ENCODE data around the gene LRRC8D. TPM values are rescaled to one million over a fixed set of nuclear protein-coding genes. Genes with fewer than 3 reads are reported as not detected.
A peak's percentile ranks its signal among the peaks of the same experiment; 100 is the strongest.

The LRRC8D gene
- total and polyA plus RNA-seq, 2 experiments from 2014 or later, result 10.1 to 13.8 TPM

DNA sequence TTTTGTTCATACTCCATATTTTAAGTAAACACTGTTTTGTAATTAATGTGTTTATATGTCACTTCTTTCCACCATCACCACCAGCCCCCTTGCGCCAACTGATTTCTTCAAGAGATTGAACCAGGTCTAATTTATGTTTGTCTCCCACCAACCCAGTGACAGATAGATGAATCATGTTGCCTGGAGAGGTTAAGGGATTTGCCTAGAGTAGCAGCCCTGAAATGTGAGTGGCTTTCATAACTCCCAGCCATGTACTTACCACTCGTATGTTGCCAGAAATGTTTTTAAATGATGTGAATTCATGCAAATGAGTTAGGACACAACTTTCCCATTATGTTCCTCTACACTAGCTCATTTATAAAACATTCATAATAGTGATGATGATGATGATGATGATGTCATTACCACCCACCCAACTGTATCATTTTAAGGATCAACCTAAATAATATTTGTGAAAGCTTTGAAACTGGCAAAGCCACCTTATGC is 86.9 kb downstream of the LRRC8D start:
- Histone ChIP-seq H3K36me3 (no peaks in the 10 kb centered on the region), H3K9me3 (ENCODE audit: low read depth) (no peaks in the 10 kb centered on the region), H3K27ac (no peak overlapping the region), H3K4me3 (no peak overlapping the region), H3K27me3 (no peaks in the 10 kb centered on the region), H3K4me1 (ENCODE audit: low read depth) (peaks cover 40% of the 10 kb centered on the region)
- peak in 1 of 2 donors; percentile 50 for DNase-seq (ENCODE audit: low read depth in 1 of 2, low spot score in 1 of 2)
- TF ChIP-seq, protein P1, sequence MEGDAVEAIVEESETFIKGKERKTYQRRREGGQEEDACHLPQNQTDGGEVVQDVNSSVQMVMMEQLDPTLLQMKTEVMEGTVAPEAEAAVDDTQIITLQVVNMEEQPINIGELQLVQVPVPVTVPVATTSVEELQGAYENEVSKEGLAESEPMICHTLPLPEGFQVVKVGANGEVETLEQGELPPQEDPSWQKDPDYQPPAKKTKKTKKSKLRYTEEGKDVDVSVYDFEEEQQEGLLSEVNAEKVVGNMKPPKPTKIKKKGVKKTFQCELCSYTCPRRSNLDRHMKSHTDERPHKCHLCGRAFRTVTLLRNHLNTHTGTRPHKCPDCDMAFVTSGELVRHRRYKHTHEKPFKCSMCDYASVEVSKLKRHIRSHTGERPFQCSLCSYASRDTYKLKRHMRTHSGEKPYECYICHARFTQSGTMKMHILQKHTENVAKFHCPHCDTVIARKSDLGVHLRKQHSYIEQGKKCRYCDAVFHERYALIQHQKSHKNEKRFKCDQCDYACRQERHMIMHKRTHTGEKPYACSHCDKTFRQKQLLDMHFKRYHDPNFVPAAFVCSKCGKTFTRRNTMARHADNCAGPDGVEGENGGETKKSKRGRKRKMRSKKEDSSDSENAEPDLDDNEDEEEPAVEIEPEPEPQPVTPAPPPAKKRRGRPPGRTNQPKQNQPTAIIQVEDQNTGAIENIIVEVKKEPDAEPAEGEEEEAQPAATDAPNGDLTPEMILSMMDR (IDR thresholded peaks at IDR 0.05; ENCODE audit: low read depth, low read length), result no peak

DNA sequence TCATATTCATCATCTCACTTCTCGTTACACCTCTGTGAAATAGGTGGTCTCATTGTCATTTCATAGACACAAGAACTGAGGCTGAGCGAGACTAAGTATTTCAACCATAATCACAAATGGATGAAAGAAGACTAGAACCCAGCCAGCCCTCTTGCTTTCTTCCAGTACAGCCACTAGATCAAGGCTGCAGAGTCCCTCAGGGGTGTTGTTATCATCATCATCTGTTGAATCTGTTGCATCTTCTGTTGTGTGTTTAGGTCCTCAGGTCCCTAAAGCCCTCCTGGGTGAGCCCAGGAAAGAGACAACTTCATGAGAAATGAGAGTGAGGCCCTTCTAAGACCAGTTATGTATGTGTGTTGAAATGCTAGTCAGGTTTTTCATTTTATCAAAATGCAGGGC is 87.4 kb downstream of the LRRC8D start:
- H3K36me3 ChIP-seq, result no peaks in the 10 kb centered on the region

DNA sequence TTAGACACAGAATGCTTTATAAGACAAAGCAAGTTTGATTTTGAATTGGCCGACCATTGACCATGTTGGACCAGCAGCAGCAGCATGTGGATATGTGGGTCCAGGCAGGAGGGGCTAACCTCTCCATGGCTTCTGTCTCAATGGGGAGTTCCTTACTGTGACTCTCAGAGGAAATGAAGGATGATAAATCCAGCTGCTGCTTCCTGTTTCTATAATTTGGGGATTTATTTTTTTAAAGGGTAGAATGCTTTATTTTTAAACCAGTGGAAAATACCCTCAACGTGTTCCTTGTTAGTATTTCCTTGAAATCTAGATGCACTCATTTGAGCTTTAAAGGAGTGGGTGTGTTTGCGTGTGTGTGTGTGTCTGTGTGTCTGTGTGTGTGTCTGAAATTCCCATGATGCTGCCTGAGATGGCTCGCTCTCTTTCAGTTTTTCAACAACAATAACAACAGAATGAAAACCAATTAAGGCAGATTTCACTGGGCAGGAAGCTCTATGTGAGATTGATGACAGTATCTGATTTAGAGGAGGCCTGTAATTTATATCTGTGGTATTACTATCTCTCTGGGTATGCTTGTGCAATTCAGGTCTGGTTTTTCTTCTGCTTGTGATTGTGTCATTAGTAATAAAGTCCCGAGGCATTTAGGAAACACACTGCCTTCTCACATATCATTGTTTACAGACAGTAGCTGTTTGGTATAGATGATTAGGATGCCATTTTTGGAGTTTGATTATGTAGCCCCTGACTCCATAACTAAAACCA is 88.0 kb downstream of the LRRC8D start:
- TF ChIP-seq, protein P1 (IDR thresholded peaks at IDR 0.05; ENCODE audit: low read depth, low read length), result no peak
- DNase-seq (ENCODE audit: low read depth in 1 of 2, low spot score in 1 of 2), result peak in 1 of 2 donors; percentile 66
- H3K36me3 ChIP-seq, result no peaks in the 10 kb centered on the region
- H3K27ac ChIP-seq, result no peak overlapping the region
- no peaks in the 10 kb centered on the region for H3K27me3 ChIP-seq
- peaks cover 40% of the 10 kb centered on the region for H3K4me1 ChIP-seq (ENCODE audit: low read depth)
- no peak overlapping the region for H3K4me3 ChIP-seq
- no peaks in the 10 kb centered on the region for H3K9me3 ChIP-seq (ENCODE audit: low read depth)

More for the DNA sequence above, 87.4 kb downstream of the LRRC8D start:
- Histone ChIP-seq H3K4me3 (no peak overlapping the region), H3K27me3 (no peaks in the 10 kb centered on the region), H3K27ac (no peak overlapping the region), H3K9me3 (ENCODE audit: low read depth) (no peaks in the 10 kb centered on the region), H3K4me1 (ENCODE audit: low read depth) (peaks cover 40% of the 10 kb centered on the region)
- no peak for DNase-seq (ENCODE audit: low read depth in 1 of 2, low spot score in 1 of 2)
- TF ChIP-seq, protein P1 (IDR thresholded peaks at IDR 0.05; ENCODE audit: low read depth, low read length), result no peak

DNA sequence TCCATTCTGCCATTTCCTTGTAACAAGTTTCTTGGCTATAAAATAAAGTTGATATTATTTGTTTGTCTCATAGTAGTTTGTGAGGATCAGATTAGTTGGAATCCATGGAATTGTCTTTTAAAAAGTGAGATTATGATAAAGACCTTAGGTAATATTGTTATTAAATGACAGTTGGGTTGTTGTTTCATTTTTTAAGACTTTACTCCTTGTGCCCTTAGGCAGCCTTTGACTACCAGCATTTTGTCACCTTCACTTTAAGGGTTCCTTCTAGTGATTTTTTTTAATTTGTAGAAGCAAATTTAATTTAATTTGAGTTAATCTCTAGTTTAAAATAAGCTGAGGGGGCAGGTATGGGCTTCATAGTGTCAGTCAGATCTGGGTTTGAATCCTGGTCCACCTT is 89.4 kb downstream of the LRRC8D start:
- Histone ChIP-seq H3K9me3 (ENCODE audit: low read depth) (no peaks in the 10 kb centered on the region), H3K4me3 (no peak overlapping the region), H3K4me1 (ENCODE audit: low read depth) (peaks cover 39% of the 10 kb centered on the region), H3K36me3 (no peaks in the 10 kb centered on the region), H3K27ac (peak overlapping the region; percentile 61), H3K27me3 (no peaks in the 10 kb centered on the region)
- no peak for DNase-seq (ENCODE audit: low read depth in 1 of 2, low spot score in 1 of 2)
- TF ChIP-seq, protein P1 (IDR thresholded peaks at IDR 0.05; ENCODE audit: low read depth, low read length), result no peak

DNA sequence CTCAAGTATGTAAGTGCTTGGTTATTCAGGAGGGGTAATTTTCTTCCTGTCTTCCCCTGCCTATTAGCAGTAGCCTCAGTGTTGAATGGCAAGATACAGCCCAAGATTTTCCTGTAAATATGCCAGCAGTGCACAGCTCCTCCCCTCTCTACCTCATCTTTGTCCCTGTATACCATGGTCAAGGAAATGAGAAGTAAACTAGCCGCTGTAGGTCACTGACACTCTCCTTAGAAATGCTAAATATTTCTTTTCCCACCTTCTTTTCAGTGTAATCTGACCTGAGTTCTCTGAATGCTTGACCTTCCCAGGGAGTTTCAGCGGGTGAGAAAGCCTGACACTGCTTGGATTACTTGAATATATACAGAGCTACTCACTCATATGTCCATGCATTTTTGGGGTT is 89.9 kb downstream of the LRRC8D start:
- H3K4me3 ChIP-seq, result no peak overlapping the region
- H3K9me3 ChIP-seq (ENCODE audit: low read depth), result no peaks in the 10 kb centered on the region
- H3K4me1 ChIP-seq (ENCODE audit: low read depth), result peaks cover 38% of the 10 kb centered on the region
- no peaks in the 10 kb centered on the region for H3K27me3 ChIP-seq
- no peaks in the 10 kb centered on the region for H3K36me3 ChIP-seq
- H3K27ac ChIP-seq, result peak overlapping the region; percentile 61
- TF ChIP-seq, protein P1 (IDR thresholded peaks at IDR 0.05; ENCODE audit: low read depth, low read length), result no peak
- DNase-seq (ENCODE audit: low read depth in 1 of 2, low spot score in 1 of 2), result peak; percentile 47 to 56

Measured in cardiac muscle cell (in vitro differentiated cells and primary cell).